ENCODE measurements around the gene SYNE3.

Gene SYNE3

GRCh38 chr14:95540236-95540855 is 23.9 kb upstream of the SYNE3 start:
- DNase-seq = no peak

DNA sequence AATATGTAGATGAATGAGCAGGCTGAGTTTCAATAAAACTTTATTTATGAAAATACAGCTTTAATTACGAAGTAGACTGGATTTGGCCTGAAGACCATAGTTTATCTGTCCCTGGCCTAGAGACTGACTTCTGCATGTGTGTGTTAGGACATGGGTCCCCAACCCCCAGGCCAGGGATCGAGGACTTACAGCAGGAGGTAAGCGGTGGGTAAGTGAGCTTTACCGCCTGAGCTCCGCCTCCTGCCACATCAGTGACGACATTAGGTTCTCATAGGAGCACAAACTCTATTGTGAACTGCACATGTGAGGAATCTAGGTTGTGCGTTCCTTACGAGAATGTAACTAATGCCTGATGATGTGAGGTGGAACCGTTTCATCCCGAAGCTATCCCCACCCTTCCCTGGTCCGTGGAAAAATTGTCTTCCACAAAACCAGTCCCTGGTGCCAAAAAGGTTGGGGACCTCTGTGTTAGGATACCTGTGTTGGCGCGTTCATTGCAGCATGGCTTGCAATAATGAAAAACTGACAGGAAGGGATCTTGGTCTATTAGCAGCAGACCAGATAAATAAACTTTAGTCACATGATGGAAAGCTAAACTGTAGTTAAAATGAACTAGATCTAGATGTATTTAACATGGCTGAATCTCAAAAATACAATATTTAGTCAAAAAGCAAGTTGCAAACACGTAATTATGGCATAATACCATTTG is 22.5 kb upstream of the SYNE3 start:
- no peak for DNase-seq

DNA sequence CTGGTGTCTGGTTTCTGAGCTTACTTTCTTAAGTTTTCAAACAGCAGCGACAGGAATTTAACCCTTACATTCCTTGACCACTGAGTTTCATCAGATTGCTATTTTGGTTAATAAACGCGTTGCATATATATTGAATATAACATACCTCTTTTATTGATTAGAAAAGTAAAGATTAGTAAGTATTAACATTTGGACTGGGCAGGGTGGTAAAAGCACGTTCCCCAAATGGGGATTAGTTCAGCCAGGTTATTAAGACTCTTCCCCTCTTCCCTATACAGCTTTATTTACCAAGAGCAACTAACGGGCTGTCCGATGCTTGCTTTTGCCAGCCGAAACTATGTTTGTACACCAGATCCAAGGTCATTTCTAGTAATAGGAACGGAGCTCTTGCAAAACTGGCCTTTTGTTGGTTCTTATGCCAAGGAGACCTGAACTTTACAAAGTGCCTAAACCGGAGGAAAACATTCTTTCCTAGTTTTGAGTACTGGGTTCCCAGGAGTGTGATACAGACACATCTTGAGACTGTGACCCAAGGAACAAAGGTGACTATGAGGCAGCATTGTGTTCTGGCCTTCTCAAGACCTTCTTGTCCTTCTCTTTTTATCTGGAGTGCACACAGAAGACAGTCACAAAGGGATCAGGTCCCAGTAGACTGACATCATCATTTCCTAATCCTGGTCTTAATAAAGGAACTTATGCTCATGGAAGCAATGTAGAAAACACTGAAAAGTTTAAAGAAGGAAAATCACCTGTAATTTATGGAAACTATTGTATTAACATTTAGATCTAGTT is 21.0 kb upstream of the SYNE3 start:
- DNase-seq = no peak

- no peak for DNase-seq
Measured at GRCh38 chr14:95536671-95537070, 20.2 kb upstream of the SYNE3 start.

DNA sequence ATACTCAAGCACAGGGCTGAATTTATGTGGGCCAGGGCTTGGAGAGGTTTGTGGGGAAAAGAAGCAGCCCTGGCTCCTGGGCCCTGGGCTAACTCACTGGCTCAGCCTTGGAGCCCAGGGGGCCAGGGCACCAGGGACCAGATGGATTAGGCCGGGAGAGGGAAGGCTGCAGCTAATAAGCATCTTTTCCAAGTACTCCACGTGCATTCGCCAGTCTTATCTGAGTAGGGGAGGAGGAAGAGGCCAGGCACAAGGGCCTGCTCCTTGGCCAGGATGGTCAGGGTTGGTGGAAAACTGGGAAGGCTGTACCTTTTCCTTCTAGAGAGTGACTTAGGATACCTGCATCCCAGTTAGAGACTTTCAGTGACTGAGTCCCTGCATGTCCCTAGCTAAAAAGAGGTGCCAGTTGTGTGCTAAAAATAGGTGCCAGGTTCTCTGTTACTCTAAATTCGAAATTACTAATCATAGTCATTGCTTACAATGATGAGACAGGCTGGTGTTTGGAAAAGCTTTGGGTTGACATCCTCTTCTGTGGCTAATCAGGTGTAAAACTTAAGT is 19.7 kb upstream of the SYNE3 start:
- DNase-seq = no peak

GRCh38 chr14:95535226-95536021 is 19.0 kb upstream of the SYNE3 start:
- no peak for DNase-seq

GRCh38 chr14:95534299-95535225 is 18.1 kb upstream of the SYNE3 start, which contains the start of gene GLRX5:
Gene GLRX5 (plus strand): TSS chr14:95535050. CDS start chr14:95535090, 40 bp downstream.
- DNase-seq = peak; percentile 98

GRCh38 chr14:95533822-95534221 is 17.4 kb upstream of the SYNE3 start:
- no peak for DNase-seq

GRCh38 chr14:95533391-95533821 is 17.0 kb upstream of the SYNE3 start:
- DNase-seq = no peak

DNA sequence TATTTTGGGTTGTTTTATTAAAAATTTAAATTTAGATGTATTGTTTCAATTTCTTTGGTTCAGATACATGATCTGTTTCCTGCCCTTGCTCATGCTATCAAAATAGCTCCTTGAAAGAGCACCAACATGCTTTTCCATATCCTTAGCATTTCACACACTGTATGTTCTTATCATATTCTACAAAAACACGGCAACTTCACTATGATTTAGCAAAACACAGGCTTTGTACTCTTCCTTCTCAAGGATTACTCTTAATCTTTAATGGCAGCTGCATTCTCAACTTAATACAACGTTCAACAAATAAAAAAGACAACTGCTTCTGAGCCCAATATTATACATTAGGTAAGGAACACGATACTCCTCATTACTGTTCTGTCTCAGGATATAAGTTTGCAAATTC is 15.5 kb upstream of the SYNE3 start:
- DNase-seq = no peak

GRCh38 chr14:95531473-95531872 is 15.0 kb upstream of the SYNE3 start:
- DNase-seq = no peak

- DNase-seq = no peak
Measured at GRCh38 chr14:95530473-95531276, 14.2 kb upstream of the SYNE3 start.

- DNase-seq = no peak
Measured at GRCh38 chr14:95529216-95529615, 12.8 kb upstream of the SYNE3 start.

DNA sequence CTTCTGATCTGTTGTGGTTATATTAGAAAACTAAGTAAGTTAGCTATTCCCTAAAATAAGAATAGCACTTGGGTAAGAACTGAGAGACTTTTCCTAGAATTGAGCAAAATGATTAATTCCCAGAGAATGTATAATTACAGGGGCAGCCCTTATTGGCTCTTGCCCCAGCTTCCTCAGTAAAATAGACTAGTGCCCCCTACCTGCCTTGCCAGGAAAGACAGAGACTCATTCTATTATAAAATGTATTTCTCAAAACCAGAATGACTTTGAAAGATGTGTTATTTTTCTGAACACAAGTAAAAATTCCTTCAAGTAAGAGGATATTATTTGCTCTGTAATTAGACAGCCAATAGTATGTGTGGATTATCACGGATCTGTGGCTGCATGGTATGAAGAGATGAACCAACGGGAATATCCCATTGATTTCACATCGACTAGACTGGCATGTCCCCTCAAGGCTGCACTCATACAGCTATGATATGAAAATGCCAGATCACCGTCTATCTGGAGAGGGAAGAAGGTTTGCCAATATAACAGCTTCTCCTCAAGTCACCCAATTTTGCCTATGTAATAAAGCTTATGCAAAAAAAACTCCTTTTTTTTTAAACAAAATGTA is 11.0 kb upstream of the SYNE3 start:
- no peak for DNase-seq

GRCh38 chr14:95526483-95527386 is 10.3 kb upstream of the SYNE3 start:
- DNase-seq = no peak

- DNase-seq = no peak
Measured at GRCh38 chr14:95525999-95526398, 9.5 kb upstream of the SYNE3 start.

GRCh38 chr14:95524706-95525512 is 8.5 kb upstream of the SYNE3 start:
- no peak for DNase-seq

GRCh38 chr14:95523815-95524448 is 7.5 kb upstream of the SYNE3 start:
- no peak for DNase-seq
